Smooth muscle cell (in vitro differentiated cells): ENCODE measurements around the gene SUMO1. TPM values are rescaled to one million over a fixed set of nuclear protein-coding genes. Genes with fewer than 3 reads are reported as not detected.

Source experiments
- DNase-seq: peaks from one replicate; lab custom pipeline; 2025; ENCODE audit not compliant: unreplicated experiment; lab: John Stamatoyannopoulos, UW
- H2AFZ ChIP-seq: fragments of 200-600 bp; sonication (generic); 2 replicates; pipeline ENCODE4 v1.6.0; 2016; ENCODE audit warnings: antibody characterized with exemption, low read depth, mild to moderate bottlenecking
- H3F3A ChIP-seq: fragments of 200-600 bp; sonication (generic); 2 replicates; pipeline ENCODE4 v1.6.0; 2017; ENCODE audit warnings: antibody characterized with exemption, low read depth
- H3K27ac ChIP-seq: fragments of 200-600 bp; sonication (generic); 2 replicates; pipeline ENCODE4 v1.5.1; 2016; ENCODE audit warnings: low read depth, mild to moderate bottlenecking
- H3K27me3 ChIP-seq: fragments of 200-600 bp; sonication (generic); 2 replicates; pipeline ENCODE4 v1.6.1; 2016; ENCODE audit warnings: low read depth, mild to moderate bottlenecking
- H3K36me3 ChIP-seq: fragments of 200-600 bp; sonication (generic); 2 replicates; pipeline ENCODE4 v1.5.1; 2016; ENCODE audit warnings: low read depth
- H3K4me1 ChIP-seq: fragments of 200-600 bp; sonication (generic); 2 replicates; pipeline ENCODE4 v1.5.1; 2016; ENCODE audit warnings: low read depth
- H3K4me2 ChIP-seq: fragments of 200-600 bp; sonication (generic); 2 replicates; pipeline ENCODE4 v1.6.0; 2016; ENCODE audit warnings: mild to moderate bottlenecking
- H3K4me3 ChIP-seq: fragments of 200-600 bp; sonication (generic); 2 replicates; pipeline ENCODE4 v1.5.1; 2016; ENCODE audit warnings: mild to moderate bottlenecking
- H3K79me2 ChIP-seq: fragments of 200-600 bp; sonication (generic); 2 replicates; pipeline ENCODE4 v1.6.0; 2016; ENCODE audit warnings: low read depth, mild to moderate bottlenecking
- H3K9ac ChIP-seq: fragments of 200-600 bp; sonication (generic); 2 replicates; pipeline ENCODE4 v1.6.0; 2016; ENCODE audit warnings: low read depth
- H3K9me3 ChIP-seq: fragments of 200-600 bp; sonication (generic); replicated peaks from 2 replicates; pipeline ENCODE4 v1.5.1; 2016; ENCODE audit warnings: low read depth
- H4K20me1 ChIP-seq: fragments of 200-600 bp; sonication (generic); 2 replicates; pipeline ENCODE4 v1.6.0; 2016; ENCODE audit warnings: low read depth
- WGBS: methylation state at CpG from one replicate; pipeline ENCODE4 v1.1.7; 2016; ENCODE audit warnings: low lambda C conversion rate; 5-methylcytosine and 5-hydroxymethylcytosine counted together
- polyA plus RNA-seq: library from polyadenylated mRNA; unstranded; fragments of >200 nt; fragmentation: Nextera tagmentation; extraction: Ambion mirVana; gene quantifications from 2 replicates; pipeline ENCODE4 v1.2.1, GENCODE V29; 2016
- total RNA-seq: library from RNA; depleted of rRNA; stranded (reverse); fragments of >200 nt; gene quantifications from 2 replicates; pipeline ENCODE4 v1.2.3, GENCODE V29; 2014
- TF ChIP-seq, protein P1 (sequence below): fragments of 200-600 bp; sonication (generic); IDR thresholded peaks from 2 replicates; pipeline ENCODE4 v1.5.1; 2017; ENCODE audit warnings: borderline replicate concordance, mild to moderate bottlenecking, antibody characterized with exemption; ENCODE audit not compliant: insufficient read depth, poor library complexity, severe bottlenecking

Gene SUMO1
- total and polyA plus RNA-seq, 2 experiments from 2014 or later: 130 to 159 TPM

DNA sequence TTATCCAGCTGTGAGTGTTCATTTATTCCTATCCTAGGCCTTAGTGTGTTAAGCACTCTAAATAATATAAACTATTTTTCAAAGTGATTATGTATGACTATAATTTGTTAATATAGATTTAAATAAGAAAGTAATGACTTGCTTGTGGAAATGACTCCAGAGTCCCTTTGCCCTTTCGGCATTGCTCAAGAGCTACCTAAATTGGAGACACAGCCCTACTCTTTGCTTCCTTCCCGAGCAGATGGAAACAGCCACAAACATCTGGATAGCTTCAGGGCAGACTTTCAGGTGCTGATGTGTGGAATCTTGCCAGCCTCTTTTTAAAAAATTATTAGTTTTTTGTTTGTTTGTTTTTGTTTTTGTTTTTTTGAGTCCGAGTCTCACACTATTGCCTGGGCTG lies 44.0 kb downstream of the SUMO1 start:
- no peaks in the 10 kb centered on the region for H3F3A ChIP-seq
- no peaks in the 10 kb centered on the region for H3K36me3 ChIP-seq
- H3K4me3 ChIP-seq: no peak overlapping the region
- H3K9me3 ChIP-seq: no peaks in the 10 kb centered on the region
- TF ChIP-seq, protein P1, sequence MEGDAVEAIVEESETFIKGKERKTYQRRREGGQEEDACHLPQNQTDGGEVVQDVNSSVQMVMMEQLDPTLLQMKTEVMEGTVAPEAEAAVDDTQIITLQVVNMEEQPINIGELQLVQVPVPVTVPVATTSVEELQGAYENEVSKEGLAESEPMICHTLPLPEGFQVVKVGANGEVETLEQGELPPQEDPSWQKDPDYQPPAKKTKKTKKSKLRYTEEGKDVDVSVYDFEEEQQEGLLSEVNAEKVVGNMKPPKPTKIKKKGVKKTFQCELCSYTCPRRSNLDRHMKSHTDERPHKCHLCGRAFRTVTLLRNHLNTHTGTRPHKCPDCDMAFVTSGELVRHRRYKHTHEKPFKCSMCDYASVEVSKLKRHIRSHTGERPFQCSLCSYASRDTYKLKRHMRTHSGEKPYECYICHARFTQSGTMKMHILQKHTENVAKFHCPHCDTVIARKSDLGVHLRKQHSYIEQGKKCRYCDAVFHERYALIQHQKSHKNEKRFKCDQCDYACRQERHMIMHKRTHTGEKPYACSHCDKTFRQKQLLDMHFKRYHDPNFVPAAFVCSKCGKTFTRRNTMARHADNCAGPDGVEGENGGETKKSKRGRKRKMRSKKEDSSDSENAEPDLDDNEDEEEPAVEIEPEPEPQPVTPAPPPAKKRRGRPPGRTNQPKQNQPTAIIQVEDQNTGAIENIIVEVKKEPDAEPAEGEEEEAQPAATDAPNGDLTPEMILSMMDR: no peak
- no peaks in the 10 kb centered on the region for H3K27me3 ChIP-seq
- no peak overlapping the region for H3K27ac ChIP-seq
- 66% methylated on average over 3 of the region's 3 CpGs for WGBS
- no peaks in the 10 kb centered on the region for H3K79me2 ChIP-seq
- no peaks in the 10 kb centered on the region for H4K20me1 ChIP-seq
- no peaks in the 10 kb centered on the region for H3K4me1 ChIP-seq
- H3K9ac ChIP-seq: no peak overlapping the region
- no peak overlapping the region for H3K4me2 ChIP-seq
- no peak for DNase-seq
- no peak overlapping the region for H2AFZ ChIP-seq

DNA sequence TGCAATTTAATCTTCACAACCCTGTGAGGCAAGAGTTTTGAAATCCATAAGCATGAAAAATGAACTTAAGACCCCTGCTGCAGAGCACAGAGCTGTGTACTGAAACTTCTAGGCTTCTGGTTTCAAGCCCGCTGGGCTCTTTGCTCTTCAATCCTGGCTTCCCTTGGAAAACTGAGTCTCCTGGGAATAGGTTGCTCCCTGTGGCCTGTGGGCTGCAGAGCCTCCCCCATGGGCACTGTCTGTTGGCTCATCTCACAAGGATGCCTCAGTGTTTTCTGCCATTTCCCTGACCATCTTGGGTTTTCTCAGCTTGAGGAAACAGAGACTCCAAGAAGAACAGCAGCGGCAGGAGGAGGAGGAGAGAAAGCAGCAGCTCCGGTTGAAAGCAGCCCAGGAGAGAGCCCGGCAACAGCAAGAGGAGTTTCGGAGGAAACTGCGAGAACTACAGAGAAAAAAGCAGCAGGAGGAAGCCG lies 44.5 kb downstream of the SUMO1 start:
- H3K4me3 ChIP-seq: no peak overlapping the region
- 89% methylated on average over 7 of the region's 7 CpGs for WGBS
- no peak for DNase-seq

DNA sequence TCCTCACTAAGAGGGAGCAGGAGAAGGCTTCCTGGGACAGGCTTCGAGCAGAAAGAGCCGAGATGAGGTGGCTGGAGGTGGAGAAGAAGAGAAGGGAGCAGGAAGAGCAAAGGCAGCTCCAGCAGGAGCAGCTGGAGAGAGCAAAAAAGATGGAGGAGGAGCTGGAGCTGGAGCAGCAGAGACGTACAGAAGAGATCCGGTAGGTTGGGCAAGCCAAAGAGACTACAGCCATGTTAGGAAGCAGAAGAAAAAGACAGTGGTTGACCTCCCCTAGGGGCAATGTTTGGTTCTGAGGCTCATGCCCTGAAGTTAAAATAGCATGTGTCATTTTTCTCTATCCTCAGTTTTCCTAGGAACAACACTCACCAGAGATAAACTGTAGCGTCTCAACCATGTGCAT lies 45.1 kb downstream of the SUMO1 start:
- Histone ChIP-seq H3K36me3 (no peaks in the 10 kb centered on the region), H4K20me1 (no peaks in the 10 kb centered on the region), H3K4me3 (no peak overlapping the region), H3K27me3 (no peaks in the 10 kb centered on the region), H3K4me1 (no peaks in the 10 kb centered on the region), H3K4me2 (no peak overlapping the region), H3K9me3 (no peaks in the 10 kb centered on the region), H2AFZ (no peak overlapping the region), H3F3A (no peaks in the 10 kb centered on the region), H3K79me2 (no peaks in the 10 kb centered on the region), H3K27ac (no peak overlapping the region), H3K9ac (no peak overlapping the region)
- WGBS: 91% methylated on average over 5 of the region's 5 CpGs
- no peak for DNase-seq
- TF ChIP-seq, protein P1: no peak

More for the DNA sequence above, 44.5 kb downstream of the SUMO1 start:
- Histone ChIP-seq H3K4me1 (no peaks in the 10 kb centered on the region), H2AFZ (no peak overlapping the region), H3K36me3 (no peaks in the 10 kb centered on the region), H3F3A (no peaks in the 10 kb centered on the region), H3K9ac (no peak overlapping the region), H3K79me2 (no peaks in the 10 kb centered on the region), H3K4me2 (no peak overlapping the region), H3K9me3 (no peaks in the 10 kb centered on the region), H3K27ac (no peak overlapping the region), H4K20me1 (no peaks in the 10 kb centered on the region), H3K27me3 (no peaks in the 10 kb centered on the region)
- TF ChIP-seq, protein P1: no peak

DNA sequence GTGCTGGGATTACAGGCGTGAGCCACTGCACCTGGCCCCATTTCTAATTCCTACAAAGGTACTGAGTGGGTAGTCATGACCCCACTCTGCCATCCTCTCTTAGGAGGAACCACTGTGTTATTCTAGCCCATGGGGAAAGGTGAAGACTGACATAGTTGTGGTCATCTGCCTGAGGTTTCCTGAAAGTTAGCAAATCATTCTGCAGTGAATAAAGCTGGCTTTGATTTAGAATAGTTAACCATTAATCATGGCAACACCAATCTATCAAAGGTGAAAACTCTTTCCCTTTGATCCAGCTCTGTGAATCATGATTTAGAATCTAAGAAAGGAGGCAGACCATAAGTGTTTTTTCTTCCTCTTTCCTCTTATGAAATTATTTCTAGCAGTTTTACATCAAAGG lies 50.8 kb downstream of the SUMO1 start:
- no peak overlapping the region for H3K9ac ChIP-seq
- WGBS: 85% methylated on average over 1 of the region's 1 CpG
- H3K27ac ChIP-seq: no peak overlapping the region
- H3K9me3 ChIP-seq: no peaks in the 10 kb centered on the region
- H4K20me1 ChIP-seq: no peaks in the 10 kb centered on the region
- no peaks in the 10 kb centered on the region for H3K4me1 ChIP-seq
- TF ChIP-seq, protein P1: no peak
- no peak overlapping the region for H3K4me2 ChIP-seq
- H2AFZ ChIP-seq: no peak overlapping the region
- no peaks in the 10 kb centered on the region for H3K36me3 ChIP-seq
- DNase-seq: no peak
- H3F3A ChIP-seq: no peaks in the 10 kb centered on the region
- no peaks in the 10 kb centered on the region for H3K27me3 ChIP-seq
- H3K79me2 ChIP-seq: no peaks in the 10 kb centered on the region
- no peak overlapping the region for H3K4me3 ChIP-seq
